GM10266 (cell line): ENCODE data around the gene ANKFN1.

Source experiments
- DNase-seq: peaks from one replicate; pipeline ENCODE4 v3.0.0; 2012; ENCODE audit errors: extremely low spot score
- CTCF ChIP-seq: IDR thresholded peaks from 2 replicates; pipeline ENCODE4 v1.5.1; 2012; ENCODE audit warnings: mild to moderate bottlenecking, low read depth; ENCODE audit not compliant: control insufficient read depth, insufficient read depth; ENCODE audit errors: missing control alignments

ANKFN1 gene

GRCh38 chr17:56557682-56558081 is 404.4 kb downstream of the ANKFN1 start:
- DNase-seq: no peak
- no peak for TF ChIP-seq CTCF

- TF ChIP-seq CTCF: no peak
- DNase-seq: no peak
Observed at GRCh38 chr17:56558088-56558487, 404.8 kb downstream of the ANKFN1 start.
